Tibial nerve (tissue), 4 donors: ENCODE results near the gene NEK5. TPM values are rescaled to one million over a fixed set of nuclear protein-coding genes. Genes with fewer than 3 reads are reported as not detected.

Experiments used
- DNase-seq, 2 donors: peaks; one replicate each; pipeline ENCODE4 v3.0.0-alpha.2; 2019; ENCODE audit warnings: low spot score in 2 of 2
- H3K27ac ChIP-seq, 4 donors: fragments of 200-600 bp; sonication (generic) in 3 of 4; one replicate each; pipeline ENCODE4 v1.5.1; 2017 to 2019; ENCODE audit warnings: mild to moderate bottlenecking in 1 of 4
- H3K27me3 ChIP-seq, 2 donors: fragments of 200-600 bp; sonication (generic) in 1 of 2; one replicate each; pipeline versions ENCODE4 v1.5.1 to v1.6.0; 2017 to 2019
- H3K36me3 ChIP-seq, 3 donors: fragments of 200-600 bp; sonication (generic); one replicate each; pipeline ENCODE4 v1.5.1; 2018 to 2019
- H3K4me1 ChIP-seq, 4 donors: fragments of 200-600 bp; sonication (generic) in 3 of 4; one replicate each; pipeline ENCODE4 v1.5.1; 2017 to 2019
- H3K4me3 ChIP-seq, 4 donors: fragments of 200-600 bp; sonication (generic) in 3 of 4; one replicate each; pipeline ENCODE4 v1.5.1; 2017 to 2019; ENCODE audit warnings: mild to moderate bottlenecking in 1 of 4, moderate library complexity in 1 of 4
- H3K9me3 ChIP-seq, 4 donors: fragments of 200-600 bp; sonication (generic) in 3 of 4; one replicate each; pipeline ENCODE4 v1.5.1; 2017 to 2019
- EP300 ChIP-seq, 2 donors: sonication (generic); formaldehyde crosslinking; IDR thresholded peaks; one replicate each; pipeline ENCODE4 v1.6.1; 2017; ENCODE audit warnings: antibody characterized with exemption in 2 of 2, mild to moderate bottlenecking in 1 of 2
- POLR2A ChIP-seq, 2 donors: fragments of 450-650 bp; IDR thresholded peaks; one replicate each; pipeline ENCODE4 v1.6.1; 2017; ENCODE audit warnings: antibody characterized with exemption in 2 of 2, mild to moderate bottlenecking in 2 of 2, moderate library complexity in 2 of 2
- WGBS, 2 donors: methylation state at CpG; one replicate each; pipeline ENCODE4 v1.1.5; 2018; 5-methylcytosine and 5-hydroxymethylcytosine counted together
- total RNA-seq, 4 donors: library from RNA; depleted of rRNA; stranded (reverse); fragments of >200 nt; gene quantifications; one replicate each; pipeline ENCODE4 v1.1.0, GENCODE V29; 2016
- TF ChIP-seq, protein P1 (sequence below), 5 experiments: fragments of 200-600 bp in 3 of 5; fragments of 450-650 bp in 2 of 5; sonication (generic) in 3 of 5; IDR thresholded peaks; one replicate each; pipeline ENCODE4 v1.5.1; 2016 to 2019; ENCODE audit warnings: antibody characterized with exemption in 5 of 5, mild to moderate bottlenecking in 3 of 5, moderate library complexity in 2 of 5

Gene NEK5
- total RNA-seq, 4 donors from 2014 or later: 0.30 to 0.66 (median 0.61) TPM

DNA sequence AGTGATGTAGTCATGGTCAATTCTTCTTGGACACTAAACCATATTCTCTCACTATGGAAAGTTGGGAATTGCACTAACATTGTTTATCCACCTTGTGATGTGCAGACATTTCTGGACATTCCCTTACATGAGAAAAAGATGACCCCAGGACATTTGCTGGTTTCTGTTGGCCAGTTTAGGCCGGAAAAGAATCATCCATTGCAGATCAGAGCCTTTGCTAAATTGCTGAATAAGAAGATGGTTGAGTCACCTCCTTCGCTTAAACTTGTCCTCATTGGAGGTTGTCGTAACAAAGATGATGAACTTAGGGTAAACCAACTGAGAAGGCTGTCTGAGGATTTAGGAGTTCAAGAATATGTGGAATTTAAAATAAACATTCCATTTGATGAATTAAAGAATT is 104.4 kb downstream of the NEK5 start, which contains the start of gene UTP14C:
Gene UTP14C (plus strand): TSS at position 211 of the 400 bp plus-strand sequence. CDS start 4,114 bp downstream, outside the sequence.
- Histone ChIP-seq H3K4me1 (no peaks in the 10 kb centered on the region), H3K9me3 (peaks cover 0 to 2% (median 0%) of the 10 kb centered on the region in 4 donors), H3K36me3 (peaks cover 0 to 100% (median 0%) of the 10 kb centered on the region in 3 donors), H3K27me3 (no peaks in the 10 kb centered on the region), H3K27ac (no peak within 1 kb of the TSS), H3K4me3 (no peak within 1 kb of the TSS)
- 97 to 98% methylated on average over 3 of the region's 3 CpGs for WGBS, 2 donors
- DNase-seq: no peak
- TF ChIP-seq, protein P1, sequence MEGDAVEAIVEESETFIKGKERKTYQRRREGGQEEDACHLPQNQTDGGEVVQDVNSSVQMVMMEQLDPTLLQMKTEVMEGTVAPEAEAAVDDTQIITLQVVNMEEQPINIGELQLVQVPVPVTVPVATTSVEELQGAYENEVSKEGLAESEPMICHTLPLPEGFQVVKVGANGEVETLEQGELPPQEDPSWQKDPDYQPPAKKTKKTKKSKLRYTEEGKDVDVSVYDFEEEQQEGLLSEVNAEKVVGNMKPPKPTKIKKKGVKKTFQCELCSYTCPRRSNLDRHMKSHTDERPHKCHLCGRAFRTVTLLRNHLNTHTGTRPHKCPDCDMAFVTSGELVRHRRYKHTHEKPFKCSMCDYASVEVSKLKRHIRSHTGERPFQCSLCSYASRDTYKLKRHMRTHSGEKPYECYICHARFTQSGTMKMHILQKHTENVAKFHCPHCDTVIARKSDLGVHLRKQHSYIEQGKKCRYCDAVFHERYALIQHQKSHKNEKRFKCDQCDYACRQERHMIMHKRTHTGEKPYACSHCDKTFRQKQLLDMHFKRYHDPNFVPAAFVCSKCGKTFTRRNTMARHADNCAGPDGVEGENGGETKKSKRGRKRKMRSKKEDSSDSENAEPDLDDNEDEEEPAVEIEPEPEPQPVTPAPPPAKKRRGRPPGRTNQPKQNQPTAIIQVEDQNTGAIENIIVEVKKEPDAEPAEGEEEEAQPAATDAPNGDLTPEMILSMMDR (IDR thresholded peaks at IDR 0.05): no peak
- TF ChIP-seq POLR2A (IDR thresholded peaks at IDR 0.05) (no peak), EP300 (IDR thresholded peaks at IDR 0.05) (no peak)

DNA sequence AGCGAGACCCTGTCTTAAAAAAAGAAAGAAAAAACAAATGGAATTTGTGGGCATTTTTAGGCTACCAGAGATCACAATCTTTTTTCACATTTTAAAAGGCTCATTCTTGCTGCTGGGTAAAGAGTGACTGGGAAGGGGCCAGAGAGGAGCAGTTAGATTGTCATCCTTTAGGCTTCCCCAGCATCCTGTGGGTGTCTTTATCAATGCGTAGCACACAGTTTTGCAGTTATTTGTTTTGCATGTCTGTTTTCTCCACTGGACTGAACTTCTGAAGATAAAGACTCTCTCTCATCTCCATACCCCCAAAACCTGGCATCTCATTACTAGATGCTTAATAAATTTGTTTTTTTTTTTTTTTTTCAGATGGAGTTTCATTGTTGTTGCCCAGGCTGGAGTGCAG is 106.5 kb downstream of the NEK5 start:
- TF ChIP-seq, protein P1 (IDR thresholded peaks at IDR 0.05): no peak
- TF ChIP-seq POLR2A (IDR thresholded peaks at IDR 0.05): no peak
- no peak for TF ChIP-seq EP300 (IDR thresholded peaks at IDR 0.05)
- no peak overlapping the region for H3K27ac ChIP-seq
- DNase-seq: no peak
- peaks cover 0 to 97% (median 0%) of the 10 kb centered on the region in 3 donors for H3K36me3 ChIP-seq
- no peaks in the 10 kb centered on the region for H3K27me3 ChIP-seq
- H3K4me3 ChIP-seq: no peak overlapping the region
- no peaks in the 10 kb centered on the region for H3K4me1 ChIP-seq
- H3K9me3 ChIP-seq: peaks cover 0 to 2% (median 0%) of the 10 kb centered on the region in 4 donors
- WGBS, 2 donors: 96 to 98% methylated on average over 2 of the region's 2 CpGs

DNA sequence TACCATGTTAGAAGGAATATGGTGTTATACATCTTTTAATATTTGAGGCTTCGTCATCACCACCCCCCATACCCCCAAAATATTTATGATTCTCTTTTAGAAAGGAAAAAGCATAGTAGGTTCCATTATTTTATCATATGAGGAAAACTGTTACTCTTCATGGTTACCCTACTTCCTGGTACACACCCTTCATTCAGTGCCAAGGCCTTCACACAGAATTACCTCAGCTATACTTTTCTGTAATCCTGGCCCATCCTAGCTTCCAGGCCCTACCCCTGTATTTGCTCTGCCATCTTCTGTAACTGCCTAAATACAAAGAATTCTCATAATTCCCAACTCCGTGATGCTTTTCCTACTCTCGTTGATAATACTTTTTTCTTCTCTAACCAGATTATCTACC is 108.7 kb downstream of the NEK5 start:
- DNase-seq: no peak
- H3K9me3 ChIP-seq: peaks cover 0 to 2% (median 0%) of the 10 kb centered on the region in 4 donors

DNA sequence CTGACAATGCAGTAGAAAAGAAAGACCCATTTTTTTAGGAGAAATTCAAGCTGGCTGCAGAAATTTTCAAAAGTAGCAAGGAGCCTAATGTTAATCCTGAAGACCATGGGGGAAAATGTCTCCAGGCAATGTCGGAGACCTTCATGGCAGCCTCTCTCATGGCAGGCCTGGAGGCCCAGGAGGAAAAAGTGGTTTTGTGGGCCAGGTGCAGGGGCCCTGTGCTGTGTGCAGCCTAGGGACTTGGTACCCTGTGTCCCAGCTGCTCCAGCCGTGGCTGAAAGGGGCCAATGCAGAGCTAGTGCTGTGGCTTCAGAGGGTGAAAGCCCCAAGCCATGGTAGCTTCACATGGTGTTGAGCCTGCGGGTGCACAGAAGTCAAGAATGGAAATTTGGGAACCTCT is 112.6 kb downstream of the NEK5 start:
- 96% methylated on average over 3 of the region's 3 CpGs for WGBS, 2 donors
- Histone ChIP-seq H3K27me3 (no peaks in the 10 kb centered on the region), H3K4me1 (peaks cover 4 to 24% (median 9%) of the 10 kb centered on the region in 4 donors), H3K9me3 (no peaks in the 10 kb centered on the region), H3K4me3 (no peak overlapping the region), H3K36me3 (peaks cover 0 to 57% (median 0%) of the 10 kb centered on the region in 3 donors), H3K27ac (no peak overlapping the region)
- DNase-seq: no peak
- TF ChIP-seq EP300 (IDR thresholded peaks at IDR 0.05) (no peak), POLR2A (IDR thresholded peaks at IDR 0.05) (no peak)
- TF ChIP-seq, protein P1 (IDR thresholded peaks at IDR 0.05): no peak

More for the DNA sequence above, 108.7 kb downstream of the NEK5 start:
- TF ChIP-seq EP300 (IDR thresholded peaks at IDR 0.05) (no peak), POLR2A (IDR thresholded peaks at IDR 0.05) (no peak)
- TF ChIP-seq, protein P1 (IDR thresholded peaks at IDR 0.05): no peak
- peaks cover 0 to 96% (median 0%) of the 10 kb centered on the region in 3 donors for H3K36me3 ChIP-seq
- H3K27ac ChIP-seq: no peak overlapping the region
- no peaks in the 10 kb centered on the region for H3K27me3 ChIP-seq
- H3K4me1 ChIP-seq: no peaks in the 10 kb centered on the region
- no peak overlapping the region for H3K4me3 ChIP-seq
- WGBS, 2 donors: 95 to 96% methylated on average over 3 of the region's 3 CpGs

DNA sequence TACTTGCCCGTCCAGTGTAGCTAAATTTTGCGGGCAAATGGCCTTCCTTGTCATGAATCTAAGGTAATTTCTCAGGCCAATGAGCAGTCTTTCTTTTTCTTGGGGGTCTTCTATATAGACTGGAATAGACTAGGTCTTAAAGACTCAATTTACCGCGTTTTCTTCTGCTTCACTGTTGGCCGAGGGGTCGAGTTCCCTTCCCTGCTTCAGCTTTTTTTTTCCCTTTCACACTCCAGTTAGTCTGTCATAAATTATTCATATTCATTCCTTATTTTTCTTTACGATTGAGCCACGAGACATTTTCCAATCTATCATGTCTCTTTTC is 116.4 kb downstream of the NEK5 start:
- Histone ChIP-seq H3K27me3 (no peaks in the 10 kb centered on the region), H3K27ac (peak overlapping the region; percentile 26 to 82 (median 54)), H3K9me3 (no peaks in the 10 kb centered on the region), H3K4me3 (peak overlapping the region; percentile 71 to 94 (median 82)), H3K36me3 (peaks cover 0 to 22% (median 0%) of the 10 kb centered on the region in 3 donors), H3K4me1 (peaks cover 4 to 38% (median 9%) of the 10 kb centered on the region in 4 donors)
- DNase-seq: no peak
- no peak for TF ChIP-seq EP300 (IDR thresholded peaks at IDR 0.05)
- TF ChIP-seq, protein P1 (IDR thresholded peaks at IDR 0.05): no peak
- no peak for TF ChIP-seq POLR2A (IDR thresholded peaks at IDR 0.05)
- 0 to 1% methylated on average over 8 of the region's 8 CpGs for WGBS, 2 donors
